GM12872 (cell line): ENCODE data around the gene ZNF189.

ENCODE experiments used
- CTCF ChIP-seq: IDR thresholded peaks from 3 replicates; pipeline ENCODE4 v1.5.1; 2011; ENCODE audit warnings: low read depth, mild to moderate bottlenecking, low read length, moderate library complexity; ENCODE audit not compliant: insufficient read depth

ZNF189 gene

GRCh38 chr9:101394687-101395086 is 4.0 kb upstream of the ZNF189 start:
- no peak for TF ChIP-seq CTCF

GRCh38 chr9:101397746-101398067 is 944 bp upstream of the ZNF189 start:
- TF ChIP-seq CTCF, result no peak

GRCh38 chr9:101398930-101399642 is 435 bp downstream of the ZNF189 start:
- TF ChIP-seq CTCF, result no peak

GRCh38 chr9:101399643-101399970 is 956 bp downstream of the ZNF189 start:
- TF ChIP-seq CTCF, result no peak

GRCh38 chr9:101400120-101400519 is 1.5 kb downstream of the ZNF189 start:
- no peak for TF ChIP-seq CTCF

GRCh38 chr9:101403516-101404285 is 5.0 kb downstream of the ZNF189 start:
- no peak for TF ChIP-seq CTCF

GRCh38 chr9:101408374-101409078 is 9.9 kb downstream of the ZNF189 start:
- no peak for TF ChIP-seq CTCF
